ENCODE results near the gene DRAP1.

Gene DRAP1

GRCh38 chr11:65937766-65938165 is 18.5 kb downstream of the DRAP1 start:
- no peak for FAIRE-seq
- no peak for TF ChIP-seq CTCF (IDR thresholded peaks at IDR 0.05; ENCODE audit: insufficient read depth, missing control alignments)
- DNase-seq (ENCODE audit: insufficient read length, low spot score), result no peak

- no peak for TF ChIP-seq CTCF (IDR thresholded peaks at IDR 0.05; ENCODE audit: insufficient read depth, missing control alignments)
- DNase-seq (ENCODE audit: insufficient read length, low spot score), result no peak
- no peak for FAIRE-seq
Measured at GRCh38 chr11:65941720-65942310, 22.6 kb downstream of the DRAP1 start.

- no peak for DNase-seq (ENCODE audit: insufficient read length, low spot score)
- no peak for TF ChIP-seq CTCF (IDR thresholded peaks at IDR 0.05; ENCODE audit: insufficient read depth, missing control alignments)
- no peak for FAIRE-seq
Measured at GRCh38 chr11:65942531-65942930, 23.3 kb downstream of the DRAP1 start.

GRCh38 chr11:65944191-65944590 is 25.0 kb downstream of the DRAP1 start:
- TF ChIP-seq CTCF (IDR thresholded peaks at IDR 0.05; ENCODE audit: insufficient read depth, missing control alignments), result no peak
- no peak for DNase-seq (ENCODE audit: insufficient read length, low spot score)
- no peak for FAIRE-seq

- TF ChIP-seq CTCF (IDR thresholded peaks at IDR 0.05; ENCODE audit: insufficient read depth, missing control alignments), result no peak
- no peak for FAIRE-seq
Measured at GRCh38 chr11:65944767-65945166, 25.5 kb downstream of the DRAP1 start.

GRCh38 chr11:65945430-65945911 is 26.2 kb downstream of the DRAP1 start, which contains the start of gene TSGA10IP:
Gene TSGA10IP, plus strand, starts transcription at chr11:65945480. Its CDS starts 196 bp downstream, at chr11:65945676.
- FAIRE-seq (no peak), DNase-seq (ENCODE audit: insufficient read length, low spot score) (no peak)
- TF ChIP-seq CTCF (IDR thresholded peaks at IDR 0.05; ENCODE audit: insufficient read depth, missing control alignments), result no peak

More at GRCh38 chr11:65944767-65945166, 25.5 kb downstream of the DRAP1 start:
- DNase-seq (ENCODE audit: insufficient read length, low spot score), result no peak

- no peak for DNase-seq (ENCODE audit: insufficient read length, low spot score)
- no peak for TF ChIP-seq CTCF (IDR thresholded peaks at IDR 0.05; ENCODE audit: insufficient read depth, missing control alignments)
- FAIRE-seq, result no peak
Measured at GRCh38 chr11:65945941-65946558, 26.8 kb downstream of the DRAP1 start.
